ENCODE data around the gene AAGAB.

The AAGAB gene

DNA sequence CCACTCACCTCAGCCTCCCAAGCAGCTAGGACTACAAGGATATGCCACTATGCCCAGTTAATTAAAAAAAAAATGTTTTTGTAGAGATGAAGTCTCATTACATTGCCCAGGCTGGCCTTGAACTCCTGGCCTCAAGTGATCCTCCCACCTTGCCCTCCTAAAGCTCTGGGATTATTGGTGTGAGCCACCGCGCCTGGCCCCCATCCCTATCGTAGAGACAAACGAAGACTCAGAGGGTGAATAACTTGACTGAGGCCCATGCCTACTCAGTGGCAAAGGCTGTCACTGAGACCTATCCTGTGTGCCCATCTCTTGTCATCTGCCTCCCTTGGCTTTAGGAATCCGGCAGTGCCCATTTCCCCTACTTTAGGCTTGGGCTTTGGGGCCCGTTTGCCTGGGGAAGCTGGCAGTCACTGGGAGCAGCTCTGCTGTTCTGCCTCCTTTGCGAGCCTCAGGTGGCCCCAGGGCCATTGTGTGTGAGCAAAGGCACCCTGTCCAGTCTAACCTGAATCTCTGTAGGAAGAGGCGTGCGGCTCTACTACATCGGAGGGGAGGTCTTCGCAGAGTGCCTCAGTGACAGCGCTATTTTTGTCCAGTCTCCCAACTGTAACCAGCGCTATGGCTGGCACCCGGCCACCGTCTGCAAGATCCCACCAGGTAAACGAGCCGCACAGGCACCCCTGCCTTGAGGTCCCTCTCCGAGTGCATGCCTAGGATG, 70.1 kb downstream of the AAGAB start:
- Histone ChIP-seq H3K9ac (ENCODE audit: low read length) (no peak overlapping the region), H3K27me3 (ENCODE audit: control insufficient read depth in 1 of 2, insufficient read depth in 2 of 2, low read length in 2 of 2) (no peaks in the 10 kb centered on the region), H3K9me3 (ENCODE audit: low read length) (no peaks in the 10 kb centered on the region), H3K36me3 (ENCODE audit: insufficient read depth, low read length) (peaks cover 8% of the 10 kb centered on the region), H3K4me1 (ENCODE audit: insufficient read depth, low read length) (peaks cover 50% of the 10 kb centered on the region), H3K4me3 (ENCODE audit: low read depth in 1 of 2, low read length in 2 of 2) (no peak overlapping the region), H3K27ac (ENCODE audit: low read depth, low read length) (no peak overlapping the region)

GRCh38 chr15:67183443-67184169, 70.9 kb downstream of the AAGAB start:
- no peak overlapping the region for H3K4me3 ChIP-seq (ENCODE audit: low read depth in 1 of 2, low read length in 2 of 2)
- no peak overlapping the region for H3K27ac ChIP-seq (ENCODE audit: low read depth, low read length)
- H3K4me1 ChIP-seq (ENCODE audit: insufficient read depth, low read length), result peaks cover 46% of the 10 kb centered on the region
- H3K9ac ChIP-seq (ENCODE audit: low read length), result no peak overlapping the region
- no peaks in the 10 kb centered on the region for H3K27me3 ChIP-seq (ENCODE audit: control insufficient read depth in 1 of 2, insufficient read depth in 2 of 2, low read length in 2 of 2)
- H3K36me3 ChIP-seq (ENCODE audit: insufficient read depth, low read length), result peaks cover 8% of the 10 kb centered on the region
- H3K9me3 ChIP-seq (ENCODE audit: low read length), result no peaks in the 10 kb centered on the region

- Histone ChIP-seq H3K36me3 (ENCODE audit: insufficient read depth, low read length) (peaks cover 4% of the 10 kb centered on the region), H3K9ac (ENCODE audit: low read length) (no peak overlapping the region), H3K9me3 (ENCODE audit: low read length) (no peaks in the 10 kb centered on the region), H3K27ac (ENCODE audit: low read depth, low read length) (no peak overlapping the region), H3K4me3 (ENCODE audit: low read depth in 1 of 2, low read length in 2 of 2) (no peak overlapping the region), H3K27me3 (ENCODE audit: control insufficient read depth in 1 of 2, insufficient read depth in 2 of 2, low read length in 2 of 2) (no peaks in the 10 kb centered on the region), H3K4me1 (ENCODE audit: insufficient read depth, low read length) (peaks cover 45% of the 10 kb centered on the region)
These were observed 73.2 kb downstream of the AAGAB start for GRCh38 chr15:67181221-67181639.

DNA sequence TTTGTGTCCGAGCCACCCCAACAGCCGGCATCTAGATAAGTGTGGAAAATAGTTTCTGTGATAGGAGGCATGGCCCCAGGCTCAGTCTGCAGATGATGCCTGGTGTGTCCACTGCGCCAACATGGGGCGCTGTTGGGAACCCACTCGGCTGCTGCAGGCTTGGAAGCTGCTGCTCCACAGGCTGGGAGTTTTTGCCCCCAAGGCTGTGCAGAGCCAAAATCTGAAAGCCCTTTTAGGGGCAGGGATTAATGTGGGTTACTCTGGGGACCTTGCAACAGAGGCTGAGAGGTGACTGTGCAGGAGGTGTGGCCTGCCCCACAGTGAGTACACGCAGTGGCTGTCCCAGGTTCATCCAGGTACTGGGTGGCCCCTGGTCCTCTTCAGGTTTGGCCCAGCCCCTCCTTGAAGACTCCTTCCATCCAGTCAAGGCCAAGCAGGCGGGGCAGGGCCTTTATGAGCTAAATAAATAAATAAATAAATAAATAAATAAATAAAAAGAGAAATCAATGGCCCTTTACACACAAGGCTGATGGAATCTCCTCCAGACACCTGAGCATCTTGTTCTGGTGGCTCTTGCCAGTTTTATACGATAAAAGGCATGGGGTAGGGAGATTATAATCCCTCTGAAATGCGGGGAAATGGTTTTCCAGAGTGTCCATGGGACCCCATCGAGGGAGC, 73.8 kb downstream of the AAGAB start:
- peaks cover 45% of the 10 kb centered on the region for H3K4me1 ChIP-seq (ENCODE audit: insufficient read depth, low read length)
- no peak overlapping the region for H3K4me3 ChIP-seq (ENCODE audit: low read depth in 1 of 2, low read length in 2 of 2)
- H3K27me3 ChIP-seq (ENCODE audit: control insufficient read depth in 1 of 2, insufficient read depth in 2 of 2, low read length in 2 of 2), result no peaks in the 10 kb centered on the region
- H3K36me3 ChIP-seq (ENCODE audit: insufficient read depth, low read length), result peaks cover 4% of the 10 kb centered on the region
- H3K9ac ChIP-seq (ENCODE audit: low read length), result no peak overlapping the region
- H3K9me3 ChIP-seq (ENCODE audit: low read length), result no peaks in the 10 kb centered on the region
- no peak overlapping the region for H3K27ac ChIP-seq (ENCODE audit: low read depth, low read length)

DNA sequence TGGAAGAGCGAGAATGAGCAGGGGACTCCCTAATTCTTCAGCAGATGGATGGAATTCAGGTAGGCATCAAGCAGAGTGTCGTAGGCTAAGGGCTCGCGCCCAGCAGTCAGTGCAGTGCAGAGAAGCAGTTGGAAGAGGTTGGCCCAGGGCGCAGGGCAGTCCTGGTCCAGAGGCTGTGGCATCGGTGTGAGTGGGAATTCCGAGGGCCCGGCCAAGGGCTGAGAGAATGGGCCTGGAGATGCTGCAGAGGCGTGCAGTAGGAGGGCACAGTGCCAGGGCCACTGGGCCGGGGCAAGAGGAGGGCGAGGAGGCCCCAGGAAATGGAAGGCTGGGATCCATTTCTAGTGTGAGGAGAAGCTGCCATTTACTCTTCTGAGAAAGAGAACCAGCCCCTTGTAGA, 74.4 kb downstream of the AAGAB start:
- Histone ChIP-seq H3K9me3 (ENCODE audit: low read length) (no peaks in the 10 kb centered on the region), H3K27ac (ENCODE audit: low read depth, low read length) (no peak overlapping the region), H3K4me1 (ENCODE audit: insufficient read depth, low read length) (peaks cover 45% of the 10 kb centered on the region), H3K36me3 (ENCODE audit: insufficient read depth, low read length) (peaks cover 7% of the 10 kb centered on the region), H3K27me3 (ENCODE audit: control insufficient read depth in 1 of 2, insufficient read depth in 2 of 2, low read length in 2 of 2) (no peaks in the 10 kb centered on the region), H3K4me3 (ENCODE audit: low read depth in 1 of 2, low read length in 2 of 2) (no peak overlapping the region), H3K9ac (ENCODE audit: low read length) (no peak overlapping the region)

DNA sequence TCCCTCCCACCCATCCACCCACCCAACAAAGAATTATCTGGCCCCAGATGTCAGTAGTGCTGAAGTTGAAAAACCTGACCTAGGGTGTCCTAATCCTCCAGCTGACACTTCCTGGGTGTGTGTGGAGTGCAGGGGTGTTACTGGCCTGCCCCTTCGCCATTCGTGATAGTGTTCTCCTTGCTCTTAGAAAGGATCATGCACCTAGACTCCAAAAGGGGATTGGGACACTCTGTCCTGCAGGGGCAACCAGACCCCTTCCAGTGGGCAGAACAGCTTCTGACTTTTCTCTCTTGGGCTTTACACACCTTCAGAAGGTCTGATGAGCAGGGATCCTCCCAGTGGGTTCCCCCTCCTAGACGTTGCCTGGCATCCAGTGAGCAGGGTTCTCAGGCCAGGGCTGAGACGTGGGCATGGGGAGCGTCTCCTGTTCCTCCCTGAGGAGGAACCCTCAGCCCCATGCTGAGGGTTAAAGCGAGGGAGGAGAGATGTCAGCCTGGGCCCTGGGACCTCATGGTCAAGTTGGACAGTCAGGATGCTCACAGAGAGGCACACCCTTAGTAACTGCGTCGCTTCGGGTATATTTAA, 75.0 kb downstream of the AAGAB start:
- Histone ChIP-seq H3K9ac (ENCODE audit: low read length) (no peak overlapping the region), H3K4me3 (ENCODE audit: low read depth in 1 of 2, low read length in 2 of 2) (no peak overlapping the region), H3K27ac (ENCODE audit: low read depth, low read length) (no peak overlapping the region), H3K9me3 (ENCODE audit: low read length) (no peaks in the 10 kb centered on the region), H3K4me1 (ENCODE audit: insufficient read depth, low read length) (peaks cover 50% of the 10 kb centered on the region), H3K36me3 (ENCODE audit: insufficient read depth, low read length) (peaks cover 10% of the 10 kb centered on the region), H3K27me3 (ENCODE audit: control insufficient read depth in 1 of 2, insufficient read depth in 2 of 2, low read length in 2 of 2) (no peaks in the 10 kb centered on the region)

GRCh38 chr15:67178569-67179210, 75.8 kb downstream of the AAGAB start:
- Histone ChIP-seq H3K27ac (ENCODE audit: low read depth, low read length) (peak overlapping the region; percentile 67), H3K9ac (ENCODE audit: low read length) (no peak overlapping the region), H3K36me3 (ENCODE audit: insufficient read depth, low read length) (peaks cover 12% of the 10 kb centered on the region), H3K4me1 (ENCODE audit: insufficient read depth, low read length) (peaks cover 43% of the 10 kb centered on the region), H3K9me3 (ENCODE audit: low read length) (no peaks in the 10 kb centered on the region), H3K27me3 (ENCODE audit: control insufficient read depth in 1 of 2, insufficient read depth in 2 of 2, low read length in 2 of 2) (no peaks in the 10 kb centered on the region), H3K4me3 (ENCODE audit: low read depth in 1 of 2, low read length in 2 of 2) (no peak overlapping the region)

DNA sequence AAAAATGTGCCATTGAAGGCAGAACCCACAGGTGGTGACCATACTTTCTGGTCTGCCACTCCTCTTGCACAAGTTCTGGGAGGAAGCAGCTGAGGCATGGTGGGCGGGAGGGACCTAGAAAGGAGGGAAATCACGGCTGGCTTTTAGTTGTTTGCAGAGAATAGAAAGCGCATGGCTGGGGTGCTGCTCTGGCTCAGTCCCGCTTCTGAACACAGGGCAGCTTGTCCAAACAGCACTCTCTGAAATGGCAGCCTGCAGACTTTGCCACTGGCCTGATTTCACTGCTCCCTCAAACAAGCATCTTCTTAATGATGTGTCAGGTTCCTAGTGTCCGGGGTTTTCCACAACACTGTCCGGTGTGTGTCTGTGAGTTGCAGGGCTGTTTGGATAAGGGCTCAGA, 76.7 kb downstream of the AAGAB start:
- Histone ChIP-seq H3K4me3 (ENCODE audit: low read depth in 1 of 2, low read length in 2 of 2) (no peak overlapping the region), H3K36me3 (ENCODE audit: insufficient read depth, low read length) (peaks cover 15% of the 10 kb centered on the region), H3K4me1 (ENCODE audit: insufficient read depth, low read length) (peaks cover 43% of the 10 kb centered on the region), H3K9ac (ENCODE audit: low read length) (no peak overlapping the region), H3K9me3 (ENCODE audit: low read length) (no peaks in the 10 kb centered on the region), H3K27ac (ENCODE audit: low read depth, low read length) (peak overlapping the region; percentile 67), H3K27me3 (ENCODE audit: control insufficient read depth in 1 of 2, insufficient read depth in 2 of 2, low read length in 2 of 2) (no peaks in the 10 kb centered on the region)

- no peak overlapping the region for H3K4me3 ChIP-seq (ENCODE audit: low read depth in 1 of 2, low read length in 2 of 2)
- no peaks in the 10 kb centered on the region for H3K9me3 ChIP-seq (ENCODE audit: low read length)
- H3K4me1 ChIP-seq (ENCODE audit: insufficient read depth, low read length), result peaks cover 43% of the 10 kb centered on the region
- H3K36me3 ChIP-seq (ENCODE audit: insufficient read depth, low read length), result peaks cover 22% of the 10 kb centered on the region
- H3K27ac ChIP-seq (ENCODE audit: low read depth, low read length), result peak overlapping the region; percentile 53
- H3K9ac ChIP-seq (ENCODE audit: low read length), result peak overlapping the region; percentile 1
- H3K27me3 ChIP-seq (ENCODE audit: control insufficient read depth in 1 of 2, insufficient read depth in 2 of 2, low read length in 2 of 2), result no peaks in the 10 kb centered on the region
These were observed 78.1 kb downstream of the AAGAB start for GRCh38 chr15:67176195-67176971.

GRCh38 chr15:67175643-67176071, 78.8 kb downstream of the AAGAB start:
- peaks cover 43% of the 10 kb centered on the region for H3K4me1 ChIP-seq (ENCODE audit: insufficient read depth, low read length)
- peaks cover 28% of the 10 kb centered on the region for H3K36me3 ChIP-seq (ENCODE audit: insufficient read depth, low read length)
- no peaks in the 10 kb centered on the region for H3K9me3 ChIP-seq (ENCODE audit: low read length)
- H3K9ac ChIP-seq (ENCODE audit: low read length), result peak overlapping the region; percentile 1
- H3K27ac ChIP-seq (ENCODE audit: low read depth, low read length), result peak overlapping the region; percentile 53
- H3K4me3 ChIP-seq (ENCODE audit: low read depth in 1 of 2, low read length in 2 of 2), result no peak overlapping the region
- no peaks in the 10 kb centered on the region for H3K27me3 ChIP-seq (ENCODE audit: control insufficient read depth in 1 of 2, insufficient read depth in 2 of 2, low read length in 2 of 2)
